GM12878 (cell line): ENCODE results near the gene SHPK. TPM values are rescaled to one million over a fixed set of nuclear protein-coding genes. Genes with fewer than 3 reads are reported as not detected.

ENCODE experiments used
- ATAC-seq: fragments of 200-7000 bp; cut with Tn5 transposase; 3 replicates; pipeline ENCODE4 v1.9.1; 2020; ENCODE audit warnings: mild to moderate bottlenecking, moderate library complexity
- BruUV-seq: library from RNA; stranded (reverse); fragments of 400-500 nt; replicated peaks from 2 replicates; lab custom pipeline; 2021; lab: Mats Ljungman, UMichigan
- CTCF ChIA-PET: fragments of 300-600 bp; sonication (Branson Sonifier 250); formaldehyde crosslinking; extraction: SDS; loops from one replicate; lab custom pipeline; 2021; ENCODE audit warnings: inconsistent platforms; lab: Yijun Ruan, JAX
- POLR2A ChIA-PET: fragments of 350-600 bp; formaldehyde crosslinking; extraction: SDS; loops from one replicate; lab custom pipeline; 2021; ENCODE audit warnings: inconsistent platforms; lab: Charles Lee
- RAD21 ChIA-PET: fragments of 300-600 bp; sonication (Branson Sonifier 250); formaldehyde crosslinking; loops from one replicate; lab custom pipeline; 2023; ENCODE audit warnings: antibody characterized with exemption; ENCODE audit not compliant: unreplicated experiment; lab: Charles Lee
- SMC1A ChIA-PET: fragments of 300-600 bp; sonication (Branson Sonifier 250); formaldehyde crosslinking; loops from one replicate; lab custom pipeline; 2023; ENCODE audit not compliant: unreplicated experiment, uncharacterized antibody; lab: Charles Lee
- DNase-seq: peaks from one replicate; pipeline ENCODE4 v3.0.0-alpha.2; 2011; ENCODE audit warnings: low read depth, low spot score
- FAIRE-seq: peaks from 3 replicates; lab custom pipeline; 2011; peaks lifted over from hg19 to GRCh38; lab: Jason Lieb, UNC
- H2AFZ ChIP-seq: 2 replicates; pipeline ENCODE4 v1.6.0; 2011; ENCODE audit warnings: low read depth, low read length, control low read depth; ENCODE audit not compliant: control insufficient read depth
- H3K27ac ChIP-seq: 2 replicates; pipeline ENCODE4 v1.5.1; 2011; ENCODE audit warnings: control low read depth; ENCODE audit not compliant: control insufficient read depth, insufficient read depth
- H3K27me3 ChIP-seq, 2 experiments: replicated peaks in 1 of 2; 2 replicates each; pipeline versions ENCODE4 v1.6.0 to v1.6.1; 2011; ENCODE audit warnings: low read length in 1 of 2; ENCODE audit not compliant: control insufficient read depth in 2 of 2, insufficient read depth in 2 of 2
- H3K36me3 ChIP-seq, 2 experiments: 2 replicates each; pipeline ENCODE4 v1.5.1; 2011; ENCODE audit warnings: low read length in 1 of 2; ENCODE audit not compliant: control insufficient read depth in 2 of 2, insufficient read depth in 2 of 2
- H3K4me1 ChIP-seq: 2 replicates; pipeline ENCODE4 v1.6.1; 2011; ENCODE audit warnings: mild to moderate bottlenecking, low read length, moderate library complexity, mixed read lengths; ENCODE audit not compliant: control insufficient read depth, insufficient read depth
- H3K4me2 ChIP-seq: 2 replicates; pipeline ENCODE4 v1.6.0; 2011; ENCODE audit warnings: control low read depth; ENCODE audit not compliant: control insufficient read depth, insufficient read depth
- H3K4me3 ChIP-seq: fragments of 200-600 bp; sonication (generic); 2 replicates; pipeline ENCODE4 v1.5.1; 2016
- H3K79me2 ChIP-seq: 2 replicates; pipeline ENCODE4 v1.6.0; 2011; ENCODE audit warnings: low read length; ENCODE audit not compliant: control insufficient read depth, insufficient read depth
- H3K9ac ChIP-seq: 2 replicates; pipeline ENCODE4 v1.8.0; 2011; ENCODE audit warnings: low read length, control low read depth, mixed read lengths; ENCODE audit not compliant: control insufficient read depth, insufficient read depth
- H3K9me3 ChIP-seq: replicated peaks from 3 replicates; pipeline ENCODE4 v1.5.1; 2011; ENCODE audit warnings: mild to moderate bottlenecking, low read length; ENCODE audit not compliant: control insufficient read depth, insufficient read depth
- H4K20me1 ChIP-seq: 2 replicates; pipeline ENCODE4 v1.6.0; 2011; ENCODE audit not compliant: control insufficient read depth, insufficient read depth
- BCL11A ChIP-seq: IDR thresholded peaks from 2 replicates; pipeline ENCODE4 v1.6.1; 2011; ENCODE audit warnings: low read depth, low read length
- BCL3 ChIP-seq: IDR thresholded peaks from 2 replicates; pipeline ENCODE4 v1.6.1; 2011; ENCODE audit warnings: borderline replicate concordance, low read depth, mild to moderate bottlenecking, moderate library complexity, low read length; ENCODE audit not compliant: insufficient read depth, poor library complexity, severe bottlenecking
- CTCF ChIP-seq, 3 experiments: IDR thresholded peaks in 2 of 3; conservative IDR thresholded peaks in 1 of 3; 2 replicates each; pipeline ENCODE4 v1.5.1; 2011; ENCODE audit warnings: low read depth in 3 of 3, low read length in 3 of 3, mild to moderate bottlenecking in 3 of 3, control low read depth in 2 of 3, moderate library complexity in 2 of 3, inconsistent platforms in 1 of 3, mixed read lengths in 1 of 3; ENCODE audit not compliant: control insufficient read depth in 2 of 3, insufficient read depth in 1 of 3; ENCODE audit errors: extremely low read depth in 1 of 3
- E4F1 ChIP-seq: fragments of 450-650 bp; IDR thresholded peaks from 2 replicates; pipeline ENCODE4 v1.6.1; 2018; ENCODE audit warnings: borderline replicate concordance, mild to moderate bottlenecking; ENCODE audit not compliant: partially characterized antibody
- FOXK2 ChIP-seq: fragments of 450-650 bp; IDR thresholded peaks from 2 replicates; pipeline ENCODE4 v1.6.1; 2017; ENCODE audit warnings: mild to moderate bottlenecking, moderate library complexity
- GATAD2B ChIP-seq: fragments of 450-650 bp; conservative IDR thresholded peaks from 2 replicates; pipeline ENCODE4 v1.6.1; 2017; ENCODE audit warnings: low read depth, mild to moderate bottlenecking, moderate library complexity
- MAX ChIP-seq: IDR thresholded peaks from 2 replicates; pipeline ENCODE4 v1.6.1; 2012; ENCODE audit warnings: low read depth, low read length, improper control_type of control experiment
- MTA3 ChIP-seq: IDR thresholded peaks from 2 replicates; pipeline ENCODE4 v1.6.1; 2012; ENCODE audit warnings: low read length, inconsistent platforms, borderline replicate concordance
- NFIC ChIP-seq: IDR thresholded peaks from 2 replicates; pipeline ENCODE4 v1.6.1; 2012; ENCODE audit warnings: low read depth, mild to moderate bottlenecking, inconsistent platforms, low read length, moderate library complexity
- POU2F2 ChIP-seq: IDR thresholded peaks from 3 replicates; pipeline ENCODE4 v1.6.1; 2011; ENCODE audit warnings: low read depth, mild to moderate bottlenecking, low read length, borderline replicate concordance
- SREBF2 ChIP-seq: IDR thresholded peaks from 2 replicates; pipeline ENCODE4 v1.6.1; 2012; ENCODE audit warnings: mild to moderate bottlenecking, low read length
- STAT1 ChIP-seq: fragments of 450-650 bp; conservative IDR thresholded peaks from 2 replicates; pipeline ENCODE4 v1.6.1; 2014; ENCODE audit warnings: antibody characterized with exemption, mild to moderate bottlenecking
- TBL1XR1 ChIP-seq: IDR thresholded peaks from 2 replicates; pipeline ENCODE4 v1.6.1; 2012; ENCODE audit warnings: low read depth, low read length, improper control_type of control experiment
- YBX1 ChIP-seq: fragments of 450-650 bp; IDR thresholded peaks from 2 replicates; pipeline ENCODE4 v1.6.1; 2016; ENCODE audit warnings: antibody characterized with exemption
- ZBTB4 ChIP-seq: fragments of 450-650 bp; formaldehyde crosslinking; IDR thresholded peaks from 2 replicates; pipeline ENCODE4 v1.4.0; 2022; ENCODE audit warnings: mild to moderate bottlenecking, moderate library complexity
- ZZZ3 ChIP-seq: IDR thresholded peaks from 2 replicates; pipeline ENCODE4 v1.6.1; 2011; ENCODE audit warnings: low read depth; ENCODE audit not compliant: control insufficient read depth, insufficient read length
- WGBS: methylation state at CpG from one replicate; pipeline ENCODE4 v1.1.6; 2016; ENCODE audit warnings: low lambda C conversion rate; ENCODE audit not compliant: insufficient replicate concordance, insufficient coverage; ENCODE audit errors: missing lambda C conversion rate; 5-methylcytosine and 5-hydroxymethylcytosine counted together
- in situ Hi-C: fragments of 300-500 bp; cut with MboI; formaldehyde crosslinking; loops from 9 replicates; pipeline ENCODE4 v1.14.3; 2018; ENCODE audit warnings: mixed read lengths
- intact Hi-C: fragments of 100-400 bp; cut with micrococcal nuclease; formaldehyde crosslinking; loops from one replicate; pipeline ENCODE4 v1.14.2; 2022; ENCODE audit not compliant: unreplicated experiment
- polyA plus RNA-seq, 11 experiments: library from polyadenylated mRNA; depleted of rRNA in 4 of 11; unstranded in 6 of 11; stranded (reverse) in 5 of 11; fragments of >200 nt; fragmentation: Nextera tagmentation in 4 of 11; fragmentation: Illumina TruSeq in 1 of 11; extraction: Ambion mirVana in 4 of 11; extraction: Trizol in 1 of 11; gene quantifications; 1 replicate in 1 of 11; 2 replicates in 10 of 11; pipeline versions ENCODE4 v1.2.1 to v1.2.3, GENCODE V29; 2011 to 2016; ENCODE audit warnings: inconsistent platforms in 2 of 11, missing spikeins in 2 of 11, low read depth in 1 of 11
- total RNA-seq, 4 experiments: library from RNA; depleted of rRNA in 3 of 4; stranded (reverse); fragments of >200 nt in 3 of 4; fragmentation: Illumina TruSeq in 1 of 4; extraction: Trizol in 1 of 4; gene quantifications; 2 replicates each; pipeline versions ENCODE4 v1.2.1 to v1.2.3, GENCODE V29; 2013 to 2021

SHPK gene
- total and polyA plus RNA-seq, 10 of the 15 experiments (the other 5 are each of a cell fraction or from before 2014, with no cell fraction given), result 1.7 to 16.6 (median 12.9) TPM

DNA sequence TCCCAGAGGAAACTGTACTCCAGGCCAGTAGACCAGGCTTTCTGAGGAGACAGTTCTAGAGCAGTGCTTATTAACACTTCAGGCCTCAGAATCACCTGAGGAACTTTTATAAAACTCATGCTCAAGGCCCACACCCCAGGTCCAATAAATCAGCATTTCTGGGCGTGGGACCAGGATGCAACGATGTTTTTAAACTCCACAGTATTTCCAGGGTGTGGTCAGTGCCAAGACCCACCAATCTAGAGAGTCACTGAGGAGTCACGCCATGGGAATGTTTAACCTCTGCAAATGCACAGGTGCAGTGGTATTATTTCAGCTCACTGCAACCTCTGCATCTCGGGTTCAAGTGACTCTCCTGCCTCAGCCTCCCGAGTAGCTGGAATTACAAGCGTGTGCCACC is 22.9 kb downstream of the SHPK start:
- no peaks in the 10 kb centered on the region for H3K79me2 ChIP-seq
- H3K4me1 ChIP-seq, result no peaks in the 10 kb centered on the region
- ChIA-PET CTCF (interaction anchor here (1.9 kb wide), 1 partner anchor 10 kb away, joined by 14 read pairs; no protein-coding TSS in a partner anchor), POLR2A (no interaction called here), SMC1A (no interaction called here), RAD21 (no interaction called here)
- BruUV-seq, result no TSS peak
- 97% methylated on average over 6 of the region's 6 CpGs for WGBS
- in situ Hi-C loops (no loop called here), intact Hi-C loops (no loop called here)
- peaks cover 17 to 21% of the 10 kb centered on the region in 2 experiments; a peak in 3 of 4 replicates for H3K36me3 ChIP-seq
- no peak overlapping the region for H3K4me3 ChIP-seq
- no peaks in the 10 kb centered on the region; a peak in 1 of 4 replicates for H3K27me3 ChIP-seq
- FAIRE-seq (no peak), ATAC-seq (no peak), DNase-seq (no peak)
- peaks cover 2% of the 10 kb centered on the region; the same call in 1 of the 3 replicates for H3K9me3 ChIP-seq
- H3K4me2 ChIP-seq, result no peak overlapping the region
- H3K27ac ChIP-seq, result no peak overlapping the region
- H4K20me1 ChIP-seq, result no peaks in the 10 kb centered on the region
- H2AFZ ChIP-seq, result no peak overlapping the region
- no peak overlapping the region for H3K9ac ChIP-seq
- no peak for TF ChIP-seq E4F1
- TF ChIP-seq TBL1XR1, result no peak
- no peak for TF ChIP-seq ZZZ3
- TF ChIP-seq BCL3, result no peak
- TF ChIP-seq NFIC, result no peak
- no peak for TF ChIP-seq MTA3
- TF ChIP-seq STAT1, result no peak
- TF ChIP-seq CTCF (IDR thresholded peaks at IDR 0.05 in 2 of 3, conservative IDR thresholded peaks at IDR 0.05 in 1 of 3; ENCODE audit: control insufficient read depth in 2 of 3, extremely low read depth in 1 of 3, insufficient read depth in 1 of 3, low read depth in 3 of 3, low read length in 3 of 3), result no peak
- TF ChIP-seq FOXK2, result no peak
- no peak for TF ChIP-seq BCL11A
- no peak for TF ChIP-seq YBX1
- no peak for TF ChIP-seq ZBTB4
- no peak for TF ChIP-seq POU2F2
- no peak for TF ChIP-seq GATAD2B
- TF ChIP-seq SREBF2, result no peak
- no peak for TF ChIP-seq MAX
